ENCODE measurements around the gene BIVM.
A peak's percentile ranks its signal among the peaks of the same experiment; 100 is the strongest.

BIVM gene

GRCh38 chr13:102768909-102769308, 30.0 kb upstream of the BIVM start:
- TF ChIP-seq ZFX (IDR thresholded peaks at IDR 0.05) (no peak), CTCF (conservative IDR thresholded peaks at IDR 0.05) (no peak)
- no peak overlapping the region for H3K27ac ChIP-seq

GRCh38 chr13:102769679-102770078, 29.2 kb upstream of the BIVM start:
- no peak overlapping the region for H3K27ac ChIP-seq
- no peak for TF ChIP-seq ZFX (IDR thresholded peaks at IDR 0.05)
- TF ChIP-seq CTCF (conservative IDR thresholded peaks at IDR 0.05) = no peak

GRCh38 chr13:102770435-102770834, 28.5 kb upstream of the BIVM start:
- no peak overlapping the region for H3K27ac ChIP-seq
- no peak for TF ChIP-seq CTCF (conservative IDR thresholded peaks at IDR 0.05)
- no peak for TF ChIP-seq ZFX (IDR thresholded peaks at IDR 0.05)

- no peak overlapping the region for H3K27ac ChIP-seq
- TF ChIP-seq CTCF (conservative IDR thresholded peaks at IDR 0.05) (no peak), ZFX (IDR thresholded peaks at IDR 0.05) (no peak)
Measured at GRCh38 chr13:102771298-102772041, 27.4 kb upstream of the BIVM start.

GRCh38 chr13:102772042-102772425, 26.9 kb upstream of the BIVM start:
- no peak overlapping the region; the same call in 1 of the 2 replicates for H3K27ac ChIP-seq
- TF ChIP-seq ZFX (IDR thresholded peaks at IDR 0.05) (no peak), CTCF (conservative IDR thresholded peaks at IDR 0.05) (no peak)

GRCh38 chr13:102773441-102774213, 25.3 kb upstream of the BIVM start, which contains the start of gene TEX30:
TEX30 (minus strand) TSS chr13:102773786; CDS start chr13:102770026, 3,760 bp downstream.
- H3K27ac ChIP-seq = peak within 1 kb of the TSS; percentile 82
- no peak for TF ChIP-seq CTCF (conservative IDR thresholded peaks at IDR 0.05)
- 0 out of 2 replicates have a peak, but pooled peaks have one; percentile 29 for TF ChIP-seq ZFX (IDR thresholded peaks at IDR 0.05)

GRCh38 chr13:102774214-102774568, 24.7 kb upstream of the BIVM start:
- H3K27ac ChIP-seq = peak overlapping the region; percentile 82
- TF ChIP-seq ZFX (IDR thresholded peaks at IDR 0.05) (0 out of 2 replicates have a peak, but pooled peaks have one; percentile 16), CTCF (conservative IDR thresholded peaks at IDR 0.05) (no peak)
